H1 (cell line): ENCODE data around the gene PHKA2. TPM values are rescaled to one million over a fixed set of nuclear protein-coding genes. Genes with fewer than 3 reads are reported as not detected.

Experiments
- CTCF ChIA-PET: fragments of 300-600 bp; sonication (Branson Sonifier 250); formaldehyde crosslinking; loops from one replicate; lab custom pipeline; 2021; ENCODE audit not compliant: partially characterized antibody; lab: Charles Lee
- POLR2A ChIA-PET: fragments of 300-600 bp; sonication (Branson Sonifier 250); formaldehyde crosslinking; loops from one replicate; lab custom pipeline; 2021; ENCODE audit warnings: inconsistent platforms; ENCODE audit not compliant: partially characterized antibody; lab: Charles Lee
- DNase-seq, 2 experiments: peaks; one replicate each; pipeline versions ENCODE4 v3.0.0 to v3.0.0-alpha.2; 2010 to 2022; ENCODE audit warnings: low spot score in 2 of 2, low read depth in 1 of 2, mixed read lengths in 1 of 2
- FAIRE-seq: peaks from 2 replicates; lab custom pipeline; 2011; peaks lifted over from hg19 to GRCh38; lab: Jason Lieb, UNC
- H2AFZ ChIP-seq: 2 replicates; pipeline ENCODE4 v1.8.1; 2012; ENCODE audit warnings: low read length, inconsistent platforms
- H2AK5ac ChIP-seq: 2 replicates; pipeline ENCODE4 v1.6.1; 2013; ENCODE audit warnings: low read depth, low read length
- H2BK120ac ChIP-seq: replicated peaks from 2 replicates; pipeline ENCODE3; 2013; ENCODE audit warnings: low read depth, low read length, inconsistent platforms
- H2BK12ac ChIP-seq: 2 replicates; pipeline ENCODE4 v1.6.1; 2013; ENCODE audit warnings: low read depth, low read length
- H2BK15ac ChIP-seq: 2 replicates; pipeline ENCODE4 v1.6.1; 2013; ENCODE audit warnings: low read length
- H2BK20ac ChIP-seq: 2 replicates; pipeline ENCODE4 v1.6.1; 2013; ENCODE audit warnings: low read length
- H2BK5ac ChIP-seq: 2 replicates; pipeline ENCODE4 v1.6.1; 2013; ENCODE audit warnings: low read depth, low read length
- H3K14ac ChIP-seq: 2 replicates; pipeline ENCODE4 v1.6.1; 2013; ENCODE audit warnings: inconsistent platforms; ENCODE audit not compliant: insufficient read length
- H3K18ac ChIP-seq: 2 replicates; pipeline ENCODE4 v1.6.1; 2013; ENCODE audit warnings: low read length; ENCODE audit errors: extremely low read depth
- H3K23ac ChIP-seq: 2 replicates; pipeline ENCODE4 v1.6.1; 2013; ENCODE audit warnings: inconsistent platforms; ENCODE audit not compliant: insufficient read length
- H3K23me2 ChIP-seq: 2 replicates; pipeline ENCODE4 v1.6.1; 2013; ENCODE audit warnings: low read depth, low read length
- H3K27ac ChIP-seq: 2 replicates; pipeline ENCODE4 v1.6.1; 2011; ENCODE audit warnings: low read depth, low read length, inconsistent platforms
- H3K27me3 ChIP-seq, 4 experiments: replicated peaks in 1 of 4; 1 replicate in 1 of 4; 2 replicates in 3 of 4; pipeline versions ENCODE4 v1.6.1 to v1.8.1; 2011 to 2013; ENCODE audit warnings: low read length in 3 of 4, mild to moderate bottlenecking in 3 of 4, inconsistent platforms in 2 of 4, mixed read lengths in 2 of 4, moderate library complexity in 1 of 4; ENCODE audit not compliant: control insufficient read depth in 3 of 4, insufficient read depth in 3 of 4; ENCODE audit errors: extremely low read depth in 1 of 4
- H3K36me3 ChIP-seq, 4 experiments: 2 replicates each; pipeline versions ENCODE4 v1.6.1 to v1.8.1; 2011 to 2013; ENCODE audit warnings: mild to moderate bottlenecking in 4 of 4, low read length in 3 of 4, moderate library complexity in 2 of 4, control low read depth in 1 of 4, inconsistent platforms in 1 of 4; ENCODE audit not compliant: insufficient read depth in 4 of 4, control insufficient read depth in 2 of 4
- H3K4ac ChIP-seq: replicated peaks from 2 replicates; pipeline ENCODE3; 2013; ENCODE audit warnings: low read length, low read depth, mixed read lengths, inconsistent platforms; ENCODE audit not compliant: insufficient read length
- H3K4me1 ChIP-seq, 4 experiments: replicated peaks in 1 of 4; 1 replicate in 1 of 4; 2 replicates in 3 of 4; pipeline versions ENCODE4 v1.6.1 to v1.8.1; 2011 to 2013; ENCODE audit warnings: low read length in 3 of 4, inconsistent platforms in 2 of 4, mixed read lengths in 1 of 4; ENCODE audit not compliant: insufficient read depth in 4 of 4, control insufficient read depth in 3 of 4
- H3K4me2 ChIP-seq, 2 experiments: 2 replicates each; pipeline versions ENCODE4 v1.6.1 to v1.8.1; 2011 to 2013; ENCODE audit warnings: low read depth in 2 of 2, low read length in 2 of 2, control low read depth in 1 of 2, inconsistent platforms in 1 of 2, mild to moderate bottlenecking in 1 of 2; ENCODE audit not compliant: insufficient read depth in 1 of 2
- H3K4me3 ChIP-seq, 4 experiments: fragments of 200-600, 300-600 bp in 1 of 4; sonication (generic), shearing (Covaris generic), sonication (Bioruptor Twin) in 1 of 4; 2 replicates each; pipeline versions ENCODE4 v1.5.1 to v1.8.1; 2011 to 2016; ENCODE audit warnings: low read length in 4 of 4, low read depth in 3 of 4, control low read depth in 2 of 4, inconsistent platforms in 2 of 4, mild to moderate bottlenecking in 2 of 4, mixed read lengths in 1 of 4, moderate library complexity in 1 of 4; ENCODE audit not compliant: insufficient read depth in 2 of 4; ENCODE audit errors: extremely low read depth in 1 of 4
- H3K56ac ChIP-seq: replicated peaks from 2 replicates; pipeline ENCODE3; 2013; ENCODE audit warnings: low read depth, mild to moderate bottlenecking, mixed read lengths, low read length, inconsistent platforms; ENCODE audit not compliant: insufficient read length
- H3K79me1 ChIP-seq: 2 replicates; pipeline ENCODE4 v1.6.1; 2013; ENCODE audit warnings: low read depth, low read length, control low read depth
- H3K79me2 ChIP-seq, 2 experiments: 2 replicates each; pipeline versions ENCODE4 v1.6.1 to v1.8.1; 2012 to 2013; ENCODE audit warnings: low read length in 2 of 2, mild to moderate bottlenecking in 2 of 2, inconsistent platforms in 1 of 2; ENCODE audit not compliant: insufficient read depth in 2 of 2, control insufficient read depth in 1 of 2
- H3K9ac ChIP-seq, 4 experiments: replicated peaks in 1 of 4; 1 replicate in 1 of 4; 2 replicates in 3 of 4; pipeline versions ENCODE4 v1.6.1 to v1.8.1; 2011 to 2013; ENCODE audit warnings: low read depth in 3 of 4, low read length in 3 of 4, control low read depth in 2 of 4, mild to moderate bottlenecking in 2 of 4, moderate library complexity in 2 of 4, inconsistent platforms in 1 of 4; ENCODE audit errors: extremely low read depth in 1 of 4
- H3K9me3 ChIP-seq, 2 experiments: 2 replicates each; pipeline versions ENCODE4 v1.6.1 to v1.8.1; 2012 to 2013; ENCODE audit warnings: mild to moderate bottlenecking in 2 of 2, moderate library complexity in 2 of 2, control low read depth in 1 of 2, inconsistent platforms in 1 of 2, low read depth in 1 of 2, low read length in 1 of 2, mixed read lengths in 1 of 2; ENCODE audit not compliant: insufficient read depth in 2 of 2
- H4K20me1 ChIP-seq, 2 experiments: replicated peaks in 1 of 2; 2 replicates each; pipeline versions ENCODE3 to v1.8.1; 2011 to 2013; ENCODE audit warnings: inconsistent platforms in 2 of 2, low read length in 2 of 2, mild to moderate bottlenecking in 1 of 2; ENCODE audit not compliant: insufficient read depth in 2 of 2, control insufficient read depth in 1 of 2
- H4K5ac ChIP-seq: 2 replicates; pipeline ENCODE4 v1.6.1; 2013; ENCODE audit warnings: low read length, low read depth, mixed read lengths, inconsistent platforms; ENCODE audit not compliant: insufficient read length
- H4K8ac ChIP-seq: 2 replicates; pipeline ENCODE4 v1.8.0; 2013; ENCODE audit warnings: mild to moderate bottlenecking, moderate library complexity, low read length, inconsistent platforms; ENCODE audit not compliant: insufficient read depth; ENCODE audit errors: extremely low read depth
- H4K91ac ChIP-seq: replicated peaks from 2 replicates; pipeline ENCODE3; 2013; ENCODE audit warnings: low read length, mixed read lengths, inconsistent platforms; ENCODE audit not compliant: insufficient read length
- BRCA1 ChIP-seq: IDR thresholded peaks from 2 replicates; pipeline ENCODE4 v1.6.1; 2012; ENCODE audit warnings: low read depth, low read length, improper control_type of control experiment
- KDM1A ChIP-seq: fragments of 200-600, 300-600 bp; sonication (generic); IDR thresholded peaks from 2 replicates; pipeline ENCODE4 v1.7.1; 2016; ENCODE audit warnings: mild to moderate bottlenecking, low read length, borderline replicate concordance
- PHF8 ChIP-seq: fragments of 200-600 bp; sonication (generic); conservative IDR thresholded peaks from 2 replicates; pipeline ENCODE4 v1.7.1; 2012; ENCODE audit warnings: low read depth, mild to moderate bottlenecking, inconsistent platforms, low read length, moderate library complexity
- POLR2A ChIP-seq, 2 experiments: IDR thresholded peaks; 1 replicate in 1 of 2; 2 replicates in 1 of 2; pipeline ENCODE4 v1.6.1; 2011; ENCODE audit warnings: low read depth in 2 of 2, low read length in 2 of 2, mild to moderate bottlenecking in 2 of 2; ENCODE audit errors: control extremely low read depth in 1 of 2
- RBBP5 ChIP-seq: IDR thresholded peaks from 2 replicates; pipeline ENCODE4 v1.7.1; 2012; ENCODE audit warnings: low read depth, mild to moderate bottlenecking, inconsistent platforms, low read length, moderate library complexity, borderline replicate concordance
- WGBS, 2 experiments: shearing (Covaris generic) in 1 of 2; methylation state at CpG; one replicate each; pipeline versions ENCODE4 v1.1.6 to v1.1.7; 2013 to 2015; ENCODE audit warnings: low lambda C conversion rate in 2 of 2, mixed read lengths in 2 of 2, inconsistent platforms in 1 of 2, low coverage in 1 of 2, missing lambda C conversion rate in 1 of 2; ENCODE audit not compliant: insufficient replicate concordance in 2 of 2, insufficient coverage in 1 of 2, insufficient read length in 1 of 2; ENCODE audit errors: extremely low coverage in 1 of 2, missing lambda C conversion rate in 1 of 2; 5-methylcytosine and 5-hydroxymethylcytosine counted together
- polyA plus RNA-seq, 7 experiments: library from polyadenylated mRNA; depleted of rRNA in 3 of 7; stranded (reverse) in 5 of 7; unstranded in 2 of 7; fragments of >200 nt in 5 of 7; fragments of 200-250 nt in 2 of 7; gene quantifications; 1 replicate in 5 of 7; 2 replicates in 1 of 7; 4 replicates in 1 of 7; pipeline versions ENCODE4 v1.2.1 to v1.2.3, GENCODE V29; 2011 to 2013; ENCODE audit warnings: missing spikeins in 2 of 7, mixed read lengths in 2 of 7
- total RNA-seq: library from RNA; stranded (reverse); fragmentation: NEBNext Ultra II Directional; extraction: Animal tissue kit (Norgen Biotek cat#: 25700); gene quantifications from 2 replicates; pipeline ENCODE4 v1.2.1, GENCODE V29; 2021

Gene PHKA2
- total and polyA plus RNA-seq, 2 of the 8 experiments (the other 6 are each of a cell fraction or from before 2014, with no cell fraction given), result 28.1 to 35.8 TPM

- Histone ChIP-seq H4K8ac (no peak overlapping the region), H3K14ac (no peak overlapping the region), H3K18ac (no peak overlapping the region), H3K4me3 (no peak overlapping the region; a peak in 1 of 8 replicates), H3K23ac (no peak overlapping the region), H2BK5ac (no peak overlapping the region), H4K20me1 (no peaks in the 10 kb centered on the region), H3K4me1 (peaks cover 0 to 5% (median 2%) of the 10 kb centered on the region in 4 experiments; a peak in 4 of 7 replicates), H3K9me3 (no peaks in the 10 kb centered on the region), H2AFZ (no peak overlapping the region), H3K4me2 (peak overlapping the region; percentile 21 to 44; a peak in 2 of 4 replicates), H4K5ac (no peak overlapping the region), H2BK15ac (no peak overlapping the region), H3K9ac (no peak overlapping the region), H2BK120ac (no peak overlapping the region), H3K4ac (no peak overlapping the region), H3K79me1 (no peaks in the 10 kb centered on the region), H3K79me2 (no peaks in the 10 kb centered on the region), H3K23me2 (no peaks in the 10 kb centered on the region), H3K27ac (no peak overlapping the region), H3K56ac (no peak overlapping the region), H3K27me3 (no peaks in the 10 kb centered on the region), H4K91ac (no peak overlapping the region), H2BK20ac (no peak overlapping the region), H2BK12ac (no peak overlapping the region), H3K36me3 (peaks cover 0 to 3% (median 0%) of the 10 kb centered on the region in 4 experiments; a peak in 2 of 8 replicates), H2AK5ac (no peak overlapping the region)
- WGBS, 2 experiments, result 8% methylated on average over 4 of the region's 4 CpGs; no CpG with 5 or more reads in 1 of the 2 experiments
- FAIRE-seq, result no peak
- ChIA-PET POLR2A (no interaction called here), CTCF (interaction anchor here (1.1 to 1.2 kb wide), 2 partner anchors 13 to 59 kb away, joined by 3 read pairs; no protein-coding TSS in a partner anchor)
- DNase-seq, result no peak
- TF ChIP-seq POLR2A (IDR thresholded peaks at IDR 0.05; ENCODE audit: control extremely low read depth in 1 of 2, low read depth in 2 of 2, low read length in 2 of 2) (no peak), RBBP5 (no peak), BRCA1 (no peak), KDM1A (no peak), PHF8 (no peak)
These were observed 14.0 kb upstream of the PHKA2 start for GRCh38 chrX:18997916-18998315.
